Transverse colon (tissue), 4 donors: Measurements from ENCODE around the gene APPL1. TPM values are rescaled to one million over a fixed set of nuclear protein-coding genes. Genes with fewer than 3 reads are reported as not detected.

Experiments used
- DNase-seq: peaks from one replicate; pipeline ENCODE4 v3.0.0-alpha.2; 2019
- H3K27ac ChIP-seq, 4 donors: fragments of 200-600 bp; sonication (generic); 2 replicates each; pipeline ENCODE4 v1.5.1; 2016 to 2018; ENCODE audit warnings: inconsistent platforms in 4 of 4
- H3K27me3 ChIP-seq: fragments of 200-600 bp; sonication (generic); 2 replicates; pipeline ENCODE4 v1.5.1; 2017; ENCODE audit warnings: inconsistent platforms
- H3K36me3 ChIP-seq, 4 donors: fragments of 200-600 bp; sonication (generic); 2 replicates each; pipeline ENCODE4 v1.5.1; 2017 to 2019; ENCODE audit warnings: inconsistent platforms in 4 of 4
- H3K4me1 ChIP-seq, 4 donors: fragments of 200-600 bp; sonication (generic); 2 replicates each; pipeline ENCODE4 v1.5.1; 2017 to 2020; ENCODE audit warnings: inconsistent platforms in 4 of 4
- H3K4me3 ChIP-seq, 4 donors: fragments of 200-600 bp; sonication (generic); 1 replicate in 1 of 4; 2 replicates in 3 of 4; pipeline versions ENCODE4 v1.5.1 to v1.6.1; 2017 to 2019; ENCODE audit warnings: inconsistent platforms in 4 of 4
- H3K9me3 ChIP-seq, 2 donors: fragments of 200-600 bp; sonication (generic); 2 replicates each; pipeline ENCODE4 v1.5.1; 2017 to 2019; ENCODE audit warnings: inconsistent platforms in 2 of 2
- EP300 ChIP-seq: sonication (generic); formaldehyde crosslinking; IDR thresholded peaks from one replicate; pipeline ENCODE4 v1.6.1; 2017; ENCODE audit warnings: antibody characterized with exemption, low read depth
- POLR2A ChIP-seq: fragments of 450-650 bp; IDR thresholded peaks from one replicate; pipeline ENCODE4 v1.6.1; 2016; ENCODE audit warnings: antibody characterized with exemption, mild to moderate bottlenecking, moderate library complexity
- POLR2AphosphoS5 ChIP-seq, 3 donors: sonication (generic); formaldehyde crosslinking; IDR thresholded peaks; one replicate each; pipeline ENCODE4 v1.6.1; 2016; ENCODE audit warnings: antibody characterized with exemption in 3 of 3
- WGBS, 2 donors: methylation state at CpG; one replicate each; pipeline ENCODE4 v1.1.5; 2018; ENCODE audit warnings: low coverage in 1 of 2; 5-methylcytosine and 5-hydroxymethylcytosine counted together
- in situ Hi-C, 4 donors: fragments of 200-750 bp; cut with MboI; loops; one replicate each; pipeline versions ENCODE4 v1.15.0 to v1.15.1; 2017; ENCODE audit warnings: low sequenced_read_pairs in 3 of 4, low pct_ligation_motif_present in 1 of 4, low pct_unique_long_range_greater_than_20kb in 1 of 4
- intact Hi-C: fragments of 100-400 bp; cut with DNase I; formaldehyde crosslinking; loops from one replicate; pipeline ENCODE4 v1.15.1; 2023; ENCODE audit warnings: low total_unique reads
- total RNA-seq, 4 donors: library from RNA; depleted of rRNA; stranded (reverse); fragments of >200 nt; gene quantifications; one replicate each; pipeline ENCODE4 v1.1.0, GENCODE V29; 2016
- TF ChIP-seq, protein P1 (sequence below), 5 experiments: fragments of 200-600 bp in 3 of 5; fragments of 450-650 bp in 2 of 5; sonication (generic) in 3 of 5; IDR thresholded peaks; 1 replicate in 2 of 5; 2 replicates in 3 of 5; pipeline ENCODE4 v1.5.1; 2016 to 2017; ENCODE audit warnings: antibody characterized with exemption in 5 of 5, inconsistent platforms in 3 of 5, mild to moderate bottlenecking in 2 of 5, moderate library complexity in 1 of 5

Gene APPL1, protein sequence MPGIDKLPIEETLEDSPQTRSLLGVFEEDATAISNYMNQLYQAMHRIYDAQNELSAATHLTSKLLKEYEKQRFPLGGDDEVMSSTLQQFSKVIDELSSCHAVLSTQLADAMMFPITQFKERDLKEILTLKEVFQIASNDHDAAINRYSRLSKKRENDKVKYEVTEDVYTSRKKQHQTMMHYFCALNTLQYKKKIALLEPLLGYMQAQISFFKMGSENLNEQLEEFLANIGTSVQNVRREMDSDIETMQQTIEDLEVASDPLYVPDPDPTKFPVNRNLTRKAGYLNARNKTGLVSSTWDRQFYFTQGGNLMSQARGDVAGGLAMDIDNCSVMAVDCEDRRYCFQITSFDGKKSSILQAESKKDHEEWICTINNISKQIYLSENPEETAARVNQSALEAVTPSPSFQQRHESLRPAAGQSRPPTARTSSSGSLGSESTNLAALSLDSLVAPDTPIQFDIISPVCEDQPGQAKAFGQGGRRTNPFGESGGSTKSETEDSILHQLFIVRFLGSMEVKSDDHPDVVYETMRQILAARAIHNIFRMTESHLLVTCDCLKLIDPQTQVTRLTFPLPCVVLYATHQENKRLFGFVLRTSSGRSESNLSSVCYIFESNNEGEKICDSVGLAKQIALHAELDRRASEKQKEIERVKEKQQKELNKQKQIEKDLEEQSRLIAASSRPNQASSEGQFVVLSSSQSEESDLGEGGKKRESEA
- 10 to 100 TPM; 12.7 to 39.1 (median 26.6) TPM for total RNA-seq

DNA sequence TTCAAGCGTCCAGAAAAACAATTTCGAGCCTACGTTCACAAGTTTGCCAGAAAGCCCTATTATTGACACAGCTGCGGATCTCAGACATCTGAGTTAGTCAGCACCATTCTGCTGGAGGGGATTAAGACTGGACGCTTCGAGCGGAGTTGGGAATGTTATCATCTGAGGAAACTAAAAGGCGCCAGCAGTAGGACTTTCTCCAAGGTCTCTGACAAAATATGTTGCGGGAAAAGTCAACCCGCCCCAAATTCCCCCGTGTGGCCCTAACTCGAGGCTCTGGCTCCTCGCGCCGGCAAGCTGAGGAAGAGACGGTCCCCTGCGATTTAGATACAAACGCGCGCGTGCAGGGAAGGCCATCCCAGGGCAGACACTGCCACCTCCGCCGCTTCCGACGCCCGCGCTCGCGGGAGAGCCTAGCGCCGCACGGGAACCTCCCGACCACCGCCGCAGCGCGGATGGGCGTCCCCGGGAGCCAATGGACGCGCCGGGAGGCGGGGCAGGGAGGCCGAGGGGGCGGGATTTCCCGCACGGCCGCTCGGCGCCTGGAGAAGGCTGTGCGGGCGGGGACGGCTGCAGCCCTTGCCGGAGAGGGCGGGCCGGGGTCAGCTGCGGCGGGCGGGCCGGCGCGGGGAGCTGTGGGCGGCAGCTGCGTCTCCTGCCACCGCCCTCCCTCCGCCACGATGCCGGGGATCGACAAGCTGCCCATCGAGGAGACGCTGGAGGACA, at the start of gene APPL1:
APPL1 (plus strand) TSS at position 526 of the 726 bp plus-strand sequence; CDS start at position 681, 155 bp downstream.
- intact Hi-C loops, result no loop called here
- Histone ChIP-seq H3K4me1 (peaks cover 4 to 36% (median 23%) of the 10 kb centered on the region in 4 donors), H3K27me3 (no peaks in the 10 kb centered on the region), H3K36me3 (no peaks in the 10 kb centered on the region), H3K9me3 (no peaks in the 10 kb centered on the region), H3K27ac (peak within 1 kb of the TSS; percentile 87 to 97 (median 95)), H3K4me3 (peak within 1 kb of the TSS; percentile 63 to 90 (median 79))
- DNase-seq, result peak; percentile 95
- in situ Hi-C loops, result no loop called here
- 0 to 1% methylated on average over 4 to 51 of the region's 71 CpGs for WGBS, 2 donors
- no peak for TF ChIP-seq EP300
- TF ChIP-seq, protein P1, sequence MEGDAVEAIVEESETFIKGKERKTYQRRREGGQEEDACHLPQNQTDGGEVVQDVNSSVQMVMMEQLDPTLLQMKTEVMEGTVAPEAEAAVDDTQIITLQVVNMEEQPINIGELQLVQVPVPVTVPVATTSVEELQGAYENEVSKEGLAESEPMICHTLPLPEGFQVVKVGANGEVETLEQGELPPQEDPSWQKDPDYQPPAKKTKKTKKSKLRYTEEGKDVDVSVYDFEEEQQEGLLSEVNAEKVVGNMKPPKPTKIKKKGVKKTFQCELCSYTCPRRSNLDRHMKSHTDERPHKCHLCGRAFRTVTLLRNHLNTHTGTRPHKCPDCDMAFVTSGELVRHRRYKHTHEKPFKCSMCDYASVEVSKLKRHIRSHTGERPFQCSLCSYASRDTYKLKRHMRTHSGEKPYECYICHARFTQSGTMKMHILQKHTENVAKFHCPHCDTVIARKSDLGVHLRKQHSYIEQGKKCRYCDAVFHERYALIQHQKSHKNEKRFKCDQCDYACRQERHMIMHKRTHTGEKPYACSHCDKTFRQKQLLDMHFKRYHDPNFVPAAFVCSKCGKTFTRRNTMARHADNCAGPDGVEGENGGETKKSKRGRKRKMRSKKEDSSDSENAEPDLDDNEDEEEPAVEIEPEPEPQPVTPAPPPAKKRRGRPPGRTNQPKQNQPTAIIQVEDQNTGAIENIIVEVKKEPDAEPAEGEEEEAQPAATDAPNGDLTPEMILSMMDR (IDR thresholded peaks at IDR 0.05), result no peak
- peak; percentile 85 to 91 (median 91) for TF ChIP-seq POLR2AphosphoS5 (IDR thresholded peaks at IDR 0.05)
- TF ChIP-seq POLR2A, result peak; percentile 72

DNA sequence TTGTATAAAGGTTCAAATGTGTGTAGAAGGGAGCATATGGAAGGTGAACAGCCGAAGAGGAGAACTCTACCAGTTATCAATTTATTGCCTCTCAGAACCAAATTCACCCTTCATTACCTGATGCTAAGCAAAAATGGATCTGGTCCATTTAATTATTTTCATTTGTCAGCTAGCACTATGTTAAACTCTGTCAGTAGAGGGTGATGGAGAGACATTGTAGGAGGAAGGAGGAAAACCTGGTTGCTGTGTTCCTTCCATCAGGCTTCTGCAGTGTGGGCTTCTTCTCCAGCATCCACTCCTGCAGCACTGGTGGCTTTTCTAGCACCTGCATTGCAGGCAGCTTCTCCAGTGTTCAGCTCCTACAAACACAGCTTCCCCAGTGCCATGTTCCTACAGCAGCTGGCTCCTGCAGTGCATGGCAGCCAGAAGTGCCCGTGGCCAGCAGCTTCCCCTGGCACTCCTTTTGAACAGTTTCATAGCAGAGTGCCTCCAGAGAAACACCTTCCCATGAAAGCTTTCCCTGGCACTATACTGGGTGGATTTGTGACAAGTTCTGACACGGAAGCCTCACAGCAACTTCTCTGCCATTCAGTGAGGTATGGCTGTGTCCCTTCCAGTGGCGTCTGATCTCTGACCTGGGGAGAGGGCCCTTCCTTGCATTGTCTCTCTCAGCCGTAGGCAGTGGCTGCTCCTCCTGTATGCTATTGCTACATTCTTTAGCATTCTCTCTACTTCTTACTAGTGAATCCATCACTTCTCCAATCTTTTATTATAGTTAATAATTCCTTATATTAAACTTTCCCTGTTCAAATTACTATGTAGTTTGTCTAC, 47.7 kb upstream of the APPL1 start:
- Histone ChIP-seq H3K9me3 (no peaks in the 10 kb centered on the region), H3K4me3 (no peak overlapping the region), H3K4me1 (no peaks in the 10 kb centered on the region), H3K27me3 (no peaks in the 10 kb centered on the region), H3K36me3 (no peaks in the 10 kb centered on the region), H3K27ac (no peak overlapping the region)
- TF ChIP-seq, protein P1 (IDR thresholded peaks at IDR 0.05), result peak in 2 of 5 experiments; percentile 17 to 20
- TF ChIP-seq POLR2A, result no peak
- no peak for TF ChIP-seq POLR2AphosphoS5 (IDR thresholded peaks at IDR 0.05)
- no peak for TF ChIP-seq EP300
- intact Hi-C loops, result no loop called here
- no peak for DNase-seq
- WGBS, 2 donors, result 62 to 84% methylated on average over 2 to 5 of the region's 5 CpGs
- in situ Hi-C loops, result no loop called here

DNA sequence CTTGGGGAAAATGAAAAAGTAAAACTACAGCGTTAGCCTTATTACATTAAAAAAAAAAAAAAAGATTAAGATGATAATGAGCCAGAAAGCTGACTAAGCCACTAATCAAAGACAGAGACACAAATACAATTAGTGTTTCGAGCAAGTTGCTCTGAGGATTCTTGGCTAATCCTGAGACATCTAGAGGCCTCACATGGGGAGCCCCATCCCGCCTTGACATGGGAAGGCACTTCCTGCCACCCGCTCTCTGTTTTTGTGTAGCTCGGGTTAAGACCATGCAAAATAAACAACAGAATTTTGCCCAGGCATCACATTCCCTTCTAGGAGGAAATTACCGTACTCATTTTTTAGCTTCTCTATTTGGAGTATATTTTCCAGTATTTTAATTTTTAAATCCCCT, 43.0 kb upstream of the APPL1 start:
- no peaks in the 10 kb centered on the region for H3K9me3 ChIP-seq
- DNase-seq, result no peak
- H3K4me3 ChIP-seq, result no peak overlapping the region
- TF ChIP-seq POLR2AphosphoS5 (IDR thresholded peaks at IDR 0.05) (no peak), EP300 (no peak), POLR2A (no peak)
- TF ChIP-seq, protein P1 (IDR thresholded peaks at IDR 0.05), result no peak
- H3K4me1 ChIP-seq, result no peaks in the 10 kb centered on the region
- H3K27ac ChIP-seq, result no peak overlapping the region
- WGBS, 2 donors, result 51 to 66% methylated on average over 4 to 6 of the region's 6 CpGs
- in situ Hi-C loops, result no loop called here
- H3K27me3 ChIP-seq, result no peaks in the 10 kb centered on the region
- no peaks in the 10 kb centered on the region for H3K36me3 ChIP-seq
- intact Hi-C loops, result no loop called here
